ENCODE measurements around the gene CD1D.

GRCh38 chr1:158181577-158181922 lies 855 bp downstream of the CD1D start:
- TF ChIP-seq CTCF (conservative IDR thresholded peaks at IDR 0.05; ENCODE audit: low read depth, low read length), result no peak
- no peak for TF ChIP-seq EZH2 (IDR thresholded peaks at IDR 0.05; ENCODE audit: borderline replicate concordance, low read depth, low read length, poor library complexity, severe bottlenecking)
